C4-2B (cell line): ENCODE measurements around the gene SMIM26.

ENCODE experiments used
- H3K27ac ChIP-seq: fragments of 450-650 bp; 2 replicates; pipeline ENCODE4 v1.5.1; 2017
- ZFX ChIP-seq: fragments of 450-650 bp; IDR thresholded peaks from 2 replicates; pipeline ENCODE4 v1.6.1; 2017
- TF ChIP-seq, protein P1 (sequence below): fragments of 450-650 bp; conservative IDR thresholded peaks from 2 replicates; pipeline ENCODE4 v1.5.1; 2017; ENCODE audit warnings: mild to moderate bottlenecking

SMIM26 gene

DNA sequence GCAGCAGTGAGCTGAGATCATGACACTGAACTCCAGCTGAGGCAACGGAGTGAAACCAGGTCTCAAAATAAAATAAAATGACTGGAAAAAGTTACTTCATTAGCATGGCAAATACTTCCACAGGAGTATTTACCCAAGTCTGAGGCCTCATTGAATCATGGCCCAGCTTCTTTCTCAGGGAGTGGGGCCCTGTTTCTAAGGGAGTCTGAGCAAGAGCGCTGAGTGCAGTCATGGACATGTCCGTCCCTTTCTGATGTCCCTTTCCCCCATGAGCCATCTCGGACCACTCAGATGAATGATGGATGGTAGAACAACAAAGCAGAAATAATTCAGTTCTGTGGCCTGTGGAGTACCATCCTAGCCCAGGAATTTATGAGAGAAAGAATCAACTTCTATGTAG lies 12.8 kb downstream of the SMIM26 start:
- H3K27ac ChIP-seq = no peak overlapping the region
- no peak for TF ChIP-seq ZFX
- TF ChIP-seq, protein P1, sequence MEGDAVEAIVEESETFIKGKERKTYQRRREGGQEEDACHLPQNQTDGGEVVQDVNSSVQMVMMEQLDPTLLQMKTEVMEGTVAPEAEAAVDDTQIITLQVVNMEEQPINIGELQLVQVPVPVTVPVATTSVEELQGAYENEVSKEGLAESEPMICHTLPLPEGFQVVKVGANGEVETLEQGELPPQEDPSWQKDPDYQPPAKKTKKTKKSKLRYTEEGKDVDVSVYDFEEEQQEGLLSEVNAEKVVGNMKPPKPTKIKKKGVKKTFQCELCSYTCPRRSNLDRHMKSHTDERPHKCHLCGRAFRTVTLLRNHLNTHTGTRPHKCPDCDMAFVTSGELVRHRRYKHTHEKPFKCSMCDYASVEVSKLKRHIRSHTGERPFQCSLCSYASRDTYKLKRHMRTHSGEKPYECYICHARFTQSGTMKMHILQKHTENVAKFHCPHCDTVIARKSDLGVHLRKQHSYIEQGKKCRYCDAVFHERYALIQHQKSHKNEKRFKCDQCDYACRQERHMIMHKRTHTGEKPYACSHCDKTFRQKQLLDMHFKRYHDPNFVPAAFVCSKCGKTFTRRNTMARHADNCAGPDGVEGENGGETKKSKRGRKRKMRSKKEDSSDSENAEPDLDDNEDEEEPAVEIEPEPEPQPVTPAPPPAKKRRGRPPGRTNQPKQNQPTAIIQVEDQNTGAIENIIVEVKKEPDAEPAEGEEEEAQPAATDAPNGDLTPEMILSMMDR = no peak

DNA sequence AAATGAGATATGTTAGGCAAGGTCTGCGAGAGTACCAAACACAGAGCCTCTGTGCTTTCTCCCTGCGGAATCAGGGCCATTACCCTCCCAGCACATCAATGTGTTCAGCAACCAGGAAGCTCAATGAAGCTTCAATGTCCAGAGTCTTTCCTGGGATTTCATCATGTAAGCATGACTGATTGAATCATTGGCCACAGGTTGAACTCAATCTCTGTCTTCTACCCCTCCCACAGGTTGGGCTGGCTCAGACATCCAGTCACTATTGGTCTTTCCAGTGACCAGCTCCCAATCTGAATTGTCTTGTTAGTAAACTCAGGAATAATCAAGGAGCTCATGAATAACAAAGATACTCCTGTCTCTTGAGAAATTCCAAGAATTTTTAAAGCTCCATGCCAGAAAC lies 17.9 kb downstream of the SMIM26 start:
- no peak overlapping the region for H3K27ac ChIP-seq
- TF ChIP-seq, protein P1 = no peak
- TF ChIP-seq ZFX = no peak

DNA sequence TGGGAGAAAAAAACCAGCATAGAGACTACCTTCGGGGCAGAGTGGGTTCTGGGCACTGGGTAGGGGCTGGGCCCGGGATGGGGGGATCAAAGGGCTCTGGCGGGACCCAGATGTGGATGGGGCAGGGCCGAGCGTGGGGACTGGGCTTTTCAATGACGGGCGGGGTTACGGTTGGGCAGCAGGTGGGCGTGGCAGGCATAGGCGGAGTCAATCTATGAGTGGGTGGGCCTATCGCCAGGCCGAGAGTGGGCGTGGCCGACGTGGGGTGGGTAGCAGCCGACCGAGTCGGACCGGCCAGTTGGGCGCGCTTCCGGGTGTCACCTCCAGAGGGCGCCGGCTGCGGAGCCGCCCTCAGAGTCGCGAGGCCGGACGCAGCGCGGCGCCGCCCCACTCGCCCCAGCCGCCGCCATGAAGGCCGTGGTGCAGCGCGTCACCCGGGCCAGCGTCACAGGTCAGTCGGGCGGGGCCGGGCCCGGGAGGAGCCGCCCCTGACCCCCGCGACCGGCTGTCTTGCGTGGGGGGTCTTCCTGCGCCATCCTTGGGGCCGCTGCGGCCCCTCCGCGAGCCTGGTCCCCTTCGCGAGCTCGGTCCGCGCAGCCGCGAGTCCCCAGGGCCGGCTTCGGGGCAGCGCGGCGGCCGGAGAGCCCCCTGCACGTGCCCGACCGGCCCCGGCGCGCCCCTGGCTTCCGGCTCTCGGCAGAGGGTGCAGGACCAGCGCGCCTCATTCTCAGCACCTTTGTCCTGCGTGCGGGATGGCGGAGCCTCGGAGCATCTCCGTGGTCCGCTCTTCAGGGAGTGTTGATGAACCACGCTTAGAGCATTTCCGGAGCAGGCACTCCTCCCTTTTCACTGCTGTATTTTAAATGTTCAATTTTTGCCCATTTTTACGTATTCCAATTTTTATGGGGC lies 20.7 kb downstream of the SMIM26 start, which contains the start of gene DTD1:
Gene DTD1, plus strand, starts transcription at position 390 of the 909 bp plus-strand sequence. Its CDS starts 19 bp downstream, at position 409.
- peak; percentile 39 for TF ChIP-seq ZFX
- TF ChIP-seq, protein P1 = peak; percentile 85
- H3K27ac ChIP-seq = peak within 1 kb of the TSS; percentile 70

DNA sequence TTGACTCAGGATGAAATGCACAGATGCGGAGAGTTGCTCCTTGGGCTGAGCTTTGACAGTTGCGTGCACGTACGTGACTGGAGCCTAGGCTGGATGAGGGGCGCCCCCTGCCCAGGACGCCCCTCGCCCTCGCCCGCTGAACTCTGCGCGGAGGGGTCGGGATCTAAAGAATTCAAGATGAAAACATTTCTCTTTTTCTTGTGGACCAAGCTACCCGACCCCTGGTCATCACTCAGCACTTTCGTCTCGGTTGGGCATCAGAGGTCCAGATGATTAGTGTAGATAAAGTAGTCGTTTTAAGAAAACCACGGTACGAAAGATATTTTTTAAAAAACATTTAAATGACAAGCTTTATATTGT lies 21.3 kb downstream of the SMIM26 start:
- TF ChIP-seq, protein P1 = no peak
- TF ChIP-seq ZFX = no peak
- H3K27ac ChIP-seq = peak overlapping the region; percentile 70; the same call in 1 of the 2 replicates

DNA sequence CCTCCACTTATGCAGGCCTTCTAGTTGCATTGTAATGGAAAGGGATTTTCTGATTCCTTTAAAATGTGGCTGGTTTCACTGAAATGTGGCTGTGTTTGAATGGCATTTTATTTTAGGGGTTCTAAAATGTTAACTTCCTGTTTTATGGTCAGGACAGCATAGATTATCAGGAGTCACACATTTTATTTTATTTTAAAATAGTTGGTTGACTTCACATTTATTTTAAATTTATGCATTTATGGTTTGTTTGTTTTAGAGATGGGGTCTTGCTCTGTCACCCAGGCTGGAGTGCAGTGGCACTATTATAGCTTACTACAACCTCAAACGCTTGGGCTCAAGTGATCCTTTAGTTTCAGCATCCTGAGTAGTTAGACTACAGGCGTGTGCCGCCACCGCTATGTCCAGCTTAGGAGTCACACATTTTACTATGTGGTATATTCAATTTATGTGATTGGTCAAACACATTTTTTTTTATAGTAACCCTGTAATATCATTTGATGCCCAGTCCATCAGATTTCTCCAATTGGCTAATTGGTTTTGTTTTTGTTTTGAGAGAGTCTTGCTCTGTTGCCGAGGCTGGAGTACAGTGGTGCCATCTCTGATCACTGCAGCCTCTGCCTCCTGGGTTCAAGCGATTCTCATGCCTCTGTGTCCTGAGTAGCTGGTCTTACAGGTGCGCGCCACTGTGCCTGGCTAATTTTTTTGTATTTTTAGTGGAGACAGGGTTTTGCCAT lies 22.9 kb downstream of the SMIM26 start:
- TF ChIP-seq, protein P1 = no peak
- TF ChIP-seq ZFX = no peak
- no peak overlapping the region for H3K27ac ChIP-seq

DNA sequence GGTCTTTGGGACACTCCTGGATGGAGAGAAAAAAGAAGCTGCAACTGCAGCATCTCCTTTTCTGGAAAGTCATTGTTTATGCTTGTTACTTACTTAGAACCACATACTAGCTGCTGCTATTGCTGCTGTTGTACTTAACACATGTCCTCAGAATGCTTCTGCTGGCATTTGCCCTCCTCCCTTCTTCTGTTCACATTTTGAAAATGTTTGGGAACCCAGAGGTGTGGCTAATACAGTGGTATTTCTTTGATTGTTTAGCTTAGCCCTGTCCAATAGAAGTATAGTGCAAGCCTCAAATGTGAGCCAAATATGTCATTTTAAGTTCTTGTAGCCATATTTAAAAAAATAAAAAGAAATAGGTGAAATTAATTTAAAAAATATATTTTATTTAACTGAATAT lies 29.0 kb downstream of the SMIM26 start:
- no peak overlapping the region for H3K27ac ChIP-seq
- TF ChIP-seq, protein P1 = no peak
- no peak for TF ChIP-seq ZFX

DNA sequence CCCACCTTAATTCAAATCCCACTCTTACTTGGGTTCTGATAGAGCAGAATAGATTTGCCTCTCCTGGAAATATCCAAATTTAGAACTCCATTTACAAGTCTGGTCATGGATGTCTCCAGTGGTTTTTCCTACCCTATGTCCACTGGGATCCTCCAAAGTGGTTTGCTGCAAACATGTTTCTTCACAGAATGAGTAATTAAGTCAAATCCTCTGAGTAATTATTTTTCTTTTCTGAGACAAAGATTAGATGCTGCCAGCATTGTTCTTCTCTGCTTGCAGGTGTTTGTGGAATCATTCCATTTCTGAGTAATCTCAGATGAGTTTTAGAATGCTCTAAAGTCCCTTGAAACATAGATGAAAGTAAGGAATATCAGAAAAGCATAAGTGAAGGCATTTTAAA lies 42.5 kb downstream of the SMIM26 start:
- TF ChIP-seq, protein P1 = no peak
- no peak for TF ChIP-seq ZFX
- no peak overlapping the region for H3K27ac ChIP-seq
